WTC11 (cell line): ENCODE results near the gene KCTD4.
"Not testable (repeated sequence)": the region's sequence is repeated elsewhere in the genome, so short reads cannot be mapped to it uniquely, and the experiment has no call there.

Experiments
- CBFB ChIP-seq: sonication (generic); formaldehyde crosslinking; IDR thresholded peaks from 2 replicates; pipeline ENCODE4 v1.8.1; 2022; ENCODE audit warnings: mild to moderate bottlenecking, low read depth, missing genetic modification reagents
- FOXP1 ChIP-seq: sonication (generic); formaldehyde crosslinking; IDR thresholded peaks from 2 replicates; pipeline ENCODE4 v1.8.0; 2022; ENCODE audit warnings: missing genetic modification reagents, mild to moderate bottlenecking, moderate library complexity, borderline replicate concordance

GRCh38 chr13:45189511-45189910, 11.3 kb downstream of the KCTD4 start:
- TF ChIP-seq FOXP1, CBFB: not testable (repeated sequence)
